HepG2 (cell line): ENCODE results near the gene SLC25A5. TPM values are rescaled to one million over a fixed set of nuclear protein-coding genes. Genes with fewer than 3 reads are reported as not detected.

Source experiments
- EP300 ChIP-seq, 3 experiments: sonication (generic) in 1 of 3; formaldehyde crosslinking in 1 of 3; IDR thresholded peaks; 2 replicates each; pipeline versions ENCODE4 v1.5.1 to v1.6.1; 2011 to 2020; ENCODE audit warnings: low read depth in 2 of 3, low read length in 2 of 3, borderline replicate concordance in 1 of 3, improper control_type of control experiment in 1 of 3, mild to moderate bottlenecking in 1 of 3, missing genetic modification reagents in 1 of 3, moderate library complexity in 1 of 3
- HNF1B ChIP-seq: sonication (generic); formaldehyde crosslinking; IDR thresholded peaks from 2 replicates; pipeline ENCODE4 v1.5.1; 2020; ENCODE audit warnings: mild to moderate bottlenecking, moderate library complexity, missing genetic modification reagents
- HNF4A ChIP-seq: sonication (generic); formaldehyde crosslinking; IDR thresholded peaks from 2 replicates; pipeline ENCODE4 v1.4.0; 2020; ENCODE audit warnings: missing genetic modification reagents
- HOMEZ ChIP-seq: IDR thresholded peaks from 2 replicates; pipeline ENCODE4 v1.6.1; 2016; ENCODE audit warnings: low read depth
- IKZF5 ChIP-seq: IDR thresholded peaks from 2 replicates; pipeline ENCODE4 v1.6.1; 2018; ENCODE audit warnings: missing genetic modification reagents, mild to moderate bottlenecking, missing compliant biosample characterization
- POLR2G ChIP-seq: fragments of 200-400 bp; formaldehyde crosslinking; IDR thresholded peaks from 2 replicates; pipeline ENCODE4 v1.6.1; 2018; ENCODE audit warnings: mild to moderate bottlenecking, low read depth, low read length, moderate library complexity
- RBFOX2 ChIP-seq: fragments of 200-400 bp; formaldehyde crosslinking; IDR thresholded peaks from 2 replicates; pipeline ENCODE4 v1.6.1; 2017; ENCODE audit warnings: low read depth, mild to moderate bottlenecking, low read length
- SOX13 ChIP-seq, 3 experiments: fragments of 450-650 bp in 1 of 3; sonication (generic) in 1 of 3; formaldehyde crosslinking in 1 of 3; IDR thresholded peaks in 2 of 3; conservative IDR thresholded peaks in 1 of 3; 2 replicates each; pipeline versions ENCODE4 v1.5.0 to v1.6.1; 2016 to 2020; ENCODE audit warnings: antibody characterized with exemption in 1 of 3, mild to moderate bottlenecking in 1 of 3, missing compliant biosample characterization in 1 of 3, missing genetic modification reagents in 1 of 3, moderate library complexity in 1 of 3
- TEAD3 ChIP-seq: optimal IDR thresholded peaks from 2 replicates; pipeline ENCODE3; 2016; ENCODE audit warnings: borderline replicate concordance
- ZFY ChIP-seq: sonication (generic); formaldehyde crosslinking; IDR thresholded peaks from 2 replicates; pipeline ENCODE4 v1.4.0; 2020; ENCODE audit warnings: missing genetic modification reagents
- ZNF609 ChIP-seq: sonication (generic); formaldehyde crosslinking; IDR thresholded peaks from 2 replicates; pipeline ENCODE4 v1.4.0; 2020; ENCODE audit warnings: mild to moderate bottlenecking, missing genetic modification reagents, borderline replicate concordance
- polyA plus RNA-seq, 8 experiments: library from polyadenylated mRNA; depleted of rRNA in 3 of 8; stranded (reverse) in 7 of 8; unstranded in 1 of 8; fragments of >200 nt; fragmentation: Illumina TruSeq in 4 of 8; extraction: Trizol in 4 of 8; gene quantifications; 2 replicates each; pipeline versions ENCODE4 v1.2.1 to v1.2.3, GENCODE V29; 2011 to 2016; ENCODE audit warnings: low read depth in 4 of 8, missing spikeins in 1 of 8, mixed read lengths in 1 of 8; ENCODE audit not compliant: insufficient read depth in 1 of 8
- total RNA-seq, 5 experiments: library from RNA; depleted of rRNA; stranded (reverse); fragments of >200 nt; fragmentation: Illumina TruSeq; extraction: Trizol; gene quantifications; 2 replicates each; pipeline ENCODE4 v1.2.3, GENCODE V29; 2016; ENCODE audit warnings: low read depth in 1 of 5
- TF ChIP-seq, protein P1 (sequence below): sonication (generic); formaldehyde crosslinking; IDR thresholded peaks from 2 replicates; pipeline ENCODE4 v1.5.0; 2020; ENCODE audit warnings: missing genetic modification reagents
- TF ChIP-seq, protein P2 (sequence below): sonication (generic); formaldehyde crosslinking; IDR thresholded peaks from 2 replicates; pipeline ENCODE4 v1.4.0; 2020; ENCODE audit warnings: missing genetic modification reagents

Gene SLC25A5
- total and polyA plus RNA-seq, 2 of the 13 experiments (the other 11 are each of a cell fraction or from before 2014, with no cell fraction given) = 300 to 402 TPM

DNA sequence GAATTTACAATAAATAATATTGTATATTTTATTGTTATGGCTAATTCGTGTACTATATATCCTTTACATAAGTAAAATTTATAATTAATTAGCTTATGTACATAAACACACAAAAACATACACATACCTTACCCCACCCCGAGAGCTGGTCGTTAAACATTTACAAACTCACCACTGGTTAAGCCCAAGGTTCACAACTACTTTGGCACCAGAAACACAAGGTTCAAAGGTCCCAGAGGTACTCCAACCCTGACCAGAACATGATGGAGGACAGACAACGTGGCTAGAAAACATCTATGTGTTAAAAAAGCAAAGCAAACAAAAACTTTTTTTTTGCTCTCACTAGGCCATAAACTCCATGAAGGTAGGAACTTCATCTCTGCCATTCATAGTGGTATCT, 37.7 kb downstream of the SLC25A5 start (continued):
- TF ChIP-seq HNF1B (CRISPR knock-in tag) (peak; percentile 80; the same call in 1 of the 2 replicates), ZFY (CRISPR knock-in tag) (0 out of 2 replicates have a peak, but pooled peaks have one; percentile 20), EP300 (IDR thresholded peaks at IDR 0.05; ENCODE audit: low read depth in 2 of 2, low read length in 2 of 2) (peak in 1 of 2 experiments; percentile 23; a peak in 1 of 4 replicates), EP300 (CRISPR knock-in tag; IDR thresholded peaks at IDR 0.05; ENCODE audit: borderline replicate concordance) (no peak), TEAD3 (CRISPR knock-in tag) (peak; percentile 29), HNF4A (CRISPR knock-in tag) (peak; percentile 86), IKZF5 (0 out of 2 replicates have a peak, but pooled peaks have one; percentile 19), SOX13 (IDR thresholded peaks at IDR 0.05) (no peak), SOX13 (CRISPR knock-in tag; conservative IDR thresholded peaks at IDR 0.05 in 1 of 2, IDR thresholded peaks at IDR 0.05 in 1 of 2) (peak in 1 of 2 experiments; percentile 41; a peak in 1 of 4 replicates), POLR2G (peak; percentile 49), HOMEZ (CRISPR knock-in tag) (0 out of 2 replicates have a peak, but pooled peaks have one; percentile 34), ZNF609 (no peak), RBFOX2 (0 out of 2 replicates have a peak, but pooled peaks have one; percentile 35)
- TF ChIP-seq, protein P1, sequence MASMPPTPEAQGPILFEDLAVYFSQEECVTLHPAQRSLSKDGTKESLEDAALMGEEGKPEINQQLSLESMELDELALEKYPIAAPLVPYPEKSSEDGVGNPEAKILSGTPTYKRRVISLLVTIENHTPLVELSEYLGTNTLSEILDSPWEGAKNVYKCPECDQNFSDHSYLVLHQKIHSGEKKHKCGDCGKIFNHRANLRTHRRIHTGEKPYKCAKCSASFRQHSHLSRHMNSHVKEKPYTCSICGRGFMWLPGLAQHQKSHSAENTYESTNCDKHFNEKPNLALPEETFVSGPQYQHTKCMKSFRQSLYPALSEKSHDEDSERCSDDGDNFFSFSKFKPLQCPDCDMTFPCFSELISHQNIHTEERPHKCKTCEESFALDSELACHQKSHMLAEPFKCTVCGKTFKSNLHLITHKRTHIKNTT (CRISPR knock-in tag) = no peak
- TF ChIP-seq, protein P2, sequence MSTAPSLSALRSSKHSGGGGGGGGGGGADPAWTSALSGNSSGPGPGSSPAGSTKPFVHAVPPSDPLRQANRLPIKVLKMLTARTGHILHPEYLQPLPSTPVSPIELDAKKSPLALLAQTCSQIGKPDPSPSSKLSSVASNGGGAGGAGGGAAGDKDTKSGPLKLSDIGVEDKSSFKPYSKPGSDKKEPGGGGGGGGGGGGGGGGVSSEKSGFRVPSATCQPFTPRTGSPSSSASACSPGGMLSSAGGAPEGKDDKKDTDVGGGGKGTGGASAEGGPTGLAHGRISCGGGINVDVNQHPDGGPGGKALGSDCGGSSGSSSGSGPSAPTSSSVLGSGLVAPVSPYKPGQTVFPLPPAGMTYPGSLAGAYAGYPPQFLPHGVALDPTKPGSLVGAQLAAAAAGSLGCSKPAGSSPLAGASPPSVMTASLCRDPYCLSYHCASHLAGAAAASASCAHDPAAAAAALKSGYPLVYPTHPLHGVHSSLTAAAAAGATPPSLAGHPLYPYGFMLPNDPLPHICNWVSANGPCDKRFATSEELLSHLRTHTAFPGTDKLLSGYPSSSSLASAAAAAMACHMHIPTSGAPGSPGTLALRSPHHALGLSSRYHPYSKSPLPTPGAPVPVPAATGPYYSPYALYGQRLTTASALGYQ (CRISPR knock-in tag) = 0 out of 2 replicates have a peak, but pooled peaks have one; percentile 25
